Esophagus muscularis mucosa (tissue), 4 donors: ENCODE results near the gene TRERF1.

ENCODE experiments used
- CTCF ChIP-seq, 3 experiments: fragments of 200-600 bp in 2 of 3; fragments of 450-650 bp in 1 of 3; sonication (generic) in 2 of 3; IDR thresholded peaks; one replicate each; pipeline ENCODE4 v1.5.1; 2017 to 2019; ENCODE audit warnings: antibody characterized with exemption in 3 of 3, mild to moderate bottlenecking in 2 of 3, moderate library complexity in 1 of 3
- EP300 ChIP-seq: sonication (generic); formaldehyde crosslinking; IDR thresholded peaks from one replicate; pipeline ENCODE4 v1.6.1; 2017; ENCODE audit warnings: antibody characterized with exemption
- POLR2A ChIP-seq: fragments of 450-650 bp; IDR thresholded peaks from one replicate; pipeline ENCODE4 v1.6.1; 2017; ENCODE audit warnings: antibody characterized with exemption, moderate library complexity, mild to moderate bottlenecking, low read depth
- POLR2AphosphoS5 ChIP-seq, 2 donors: sonication (generic); formaldehyde crosslinking; IDR thresholded peaks; one replicate each; pipeline ENCODE4 v1.6.1; 2017; ENCODE audit warnings: antibody characterized with exemption in 2 of 2

GRCh38 chr6:42300701-42301100, 151.0 kb downstream of the TRERF1 start:
- TF ChIP-seq CTCF (IDR thresholded peaks at IDR 0.05) = no peak
- TF ChIP-seq POLR2AphosphoS5 (IDR thresholded peaks at IDR 0.05) = no peak
- TF ChIP-seq EP300 = no peak
- TF ChIP-seq POLR2A = no peak
